ENCODE measurements around the gene USP17L26.
A peak's percentile ranks its signal among the peaks of the same experiment; 100 is the strongest.
"Not testable (repeated sequence)": the region's sequence is repeated elsewhere in the genome, so short reads cannot be mapped to it uniquely, and the experiment has no call there.

USP17L26 gene

GRCh38 chr4:9334358-9334757 lies at the start of gene USP17L26:
TSS of gene USP17L26 (plus strand) at chr4:9334658. CDS start at chr4:9334658, 0 bp downstream.
- H3K27ac Mint-ChIP-seq: not testable (repeated sequence)

GRCh38 chr4:9324191-9324590 lies 10.3 kb upstream of the USP17L26 start:
- H3K36me3 Mint-ChIP-seq; ATAC-seq (ENCODE audit: low read depth): not testable (repeated sequence)

More at GRCh38 chr4:9334358-9334757, at the start of gene USP17L26:
- not testable (repeated sequence) for H3K4me3 Mint-ChIP-seq; ATAC-seq (ENCODE audit: low read depth); H3K9me3 Mint-ChIP-seq; H3K36me3 Mint-ChIP-seq; H3K27me3 Mint-ChIP-seq; DNase-seq (ENCODE audit: low spot score in 2 of 2); H3K4me1 Mint-ChIP-seq

GRCh38 chr4:9324865-9325264 lies 9.6 kb upstream of the USP17L26 start, which contains the start of gene USP17L24:
TSS of gene USP17L24 (plus strand) at chr4:9325165. CDS start at chr4:9325165, 0 bp downstream.
- not testable (repeated sequence) for H3K27ac Mint-ChIP-seq; DNase-seq (ENCODE audit: low spot score in 2 of 2); H3K4me3 Mint-ChIP-seq; H3K4me1 Mint-ChIP-seq; H3K27me3 Mint-ChIP-seq; H3K9me3 Mint-ChIP-seq; ATAC-seq (ENCODE audit: low read depth); H3K36me3 Mint-ChIP-seq

More at GRCh38 chr4:9324191-9324590, 10.3 kb upstream of the USP17L26 start:
- H3K27me3 Mint-ChIP-seq; H3K9me3 Mint-ChIP-seq; H3K27ac Mint-ChIP-seq; H3K4me3 Mint-ChIP-seq; H3K4me1 Mint-ChIP-seq; DNase-seq (ENCODE audit: low spot score in 2 of 2): not testable (repeated sequence)

GRCh38 chr4:9329611-9330010 lies 4.8 kb upstream of the USP17L26 start, which contains the start of gene USP17L25:
TSS of gene USP17L25 (plus strand) at chr4:9329911. CDS start at chr4:9329911, 0 bp downstream.
- not testable (repeated sequence) for H3K9me3 Mint-ChIP-seq; H3K36me3 Mint-ChIP-seq; H3K4me1 Mint-ChIP-seq; DNase-seq (ENCODE audit: low spot score in 2 of 2); ATAC-seq (ENCODE audit: low read depth); H3K27me3 Mint-ChIP-seq; H3K27ac Mint-ChIP-seq; H3K4me3 Mint-ChIP-seq

GRCh38 chr4:9339103-9339502 lies 4.6 kb downstream of the USP17L26 start, which contains the start of gene USP17L5:
TSS of gene USP17L5 (plus strand) at chr4:9339403. CDS start at chr4:9339403, 0 bp downstream.
- H3K27ac Mint-ChIP-seq; H3K36me3 Mint-ChIP-seq; H3K9me3 Mint-ChIP-seq; ATAC-seq (ENCODE audit: low read depth); DNase-seq (ENCODE audit: low spot score in 2 of 2); H3K4me3 Mint-ChIP-seq; H3K27me3 Mint-ChIP-seq; H3K4me1 Mint-ChIP-seq: not testable (repeated sequence)

GRCh38 chr4:9343848-9344247 lies 9.4 kb downstream of the USP17L26 start, which contains the start of gene USP17L27:
TSS of gene USP17L27 (plus strand) at chr4:9344148. CDS start at chr4:9344148, 0 bp downstream.
- H3K36me3 Mint-ChIP-seq; H3K27me3 Mint-ChIP-seq; H3K4me3 Mint-ChIP-seq; H3K4me1 Mint-ChIP-seq; ATAC-seq (ENCODE audit: low read depth); H3K27ac Mint-ChIP-seq; DNase-seq (ENCODE audit: low spot score in 2 of 2); H3K9me3 Mint-ChIP-seq: not testable (repeated sequence)

- ATAC-seq (ENCODE audit: low read depth); H3K4me1 Mint-ChIP-seq; H3K27me3 Mint-ChIP-seq; H3K9me3 Mint-ChIP-seq; H3K36me3 Mint-ChIP-seq; DNase-seq (ENCODE audit: low spot score in 2 of 2); H3K27ac Mint-ChIP-seq; H3K4me3 Mint-ChIP-seq: not testable (repeated sequence)
These were observed 14.1 kb downstream of the USP17L26 start, which contains the start of gene USP17L28 for GRCh38 chr4:9348593-9348992. TSS of gene USP17L28 (plus strand) at chr4:9348893. CDS start at chr4:9348893, 0 bp downstream.

- ATAC-seq (ENCODE audit: low read depth); DNase-seq (ENCODE audit: low spot score in 2 of 2); H3K4me1 Mint-ChIP-seq; H3K4me3 Mint-ChIP-seq; H3K27ac Mint-ChIP-seq; H3K27me3 Mint-ChIP-seq; H3K9me3 Mint-ChIP-seq; H3K36me3 Mint-ChIP-seq: not testable (repeated sequence)
These were observed 16.4 kb downstream of the USP17L26 start for GRCh38 chr4:9350866-9351265.

- H3K4me1 Mint-ChIP-seq; H3K9me3 Mint-ChIP-seq; H3K36me3 Mint-ChIP-seq; DNase-seq (ENCODE audit: low spot score in 2 of 2); H3K27ac Mint-ChIP-seq; ATAC-seq (ENCODE audit: low read depth); H3K27me3 Mint-ChIP-seq; H3K4me3 Mint-ChIP-seq: not testable (repeated sequence)
These were observed 18.9 kb downstream of the USP17L26 start, which contains the start of gene USP17L29 for GRCh38 chr4:9353338-9353737. TSS of gene USP17L29 (plus strand) at chr4:9353638. CDS start at chr4:9353638, 0 bp downstream.

GRCh38 chr4:9362829-9363228 lies 28.4 kb downstream of the USP17L26 start, which contains the start of gene USP17L30:
TSS of gene USP17L30 (plus strand) at chr4:9363129. CDS start at chr4:9363129, 0 bp downstream.
- H3K4me3 Mint-ChIP-seq; H3K4me1 Mint-ChIP-seq; H3K9me3 Mint-ChIP-seq; H3K27me3 Mint-ChIP-seq; DNase-seq (ENCODE audit: low spot score in 2 of 2); H3K27ac Mint-ChIP-seq; ATAC-seq (ENCODE audit: low read depth); H3K36me3 Mint-ChIP-seq: not testable (repeated sequence)

- ATAC-seq (ENCODE audit: low read depth); H3K27ac Mint-ChIP-seq; H3K36me3 Mint-ChIP-seq; H3K9me3 Mint-ChIP-seq; H3K27me3 Mint-ChIP-seq; H3K4me1 Mint-ChIP-seq; DNase-seq (ENCODE audit: low spot score in 2 of 2); H3K4me3 Mint-ChIP-seq: not testable (repeated sequence)
These were observed 45.4 kb downstream of the USP17L26 start for GRCh38 chr4:9379881-9380280.

GRCh38 chr4:9381012-9381534 lies 46.6 kb downstream of the USP17L26 start:
- H3K9me3 Mint-ChIP-seq, H3K36me3 Mint-ChIP-seq, H3K4me1 Mint-ChIP-seq, H3K27me3 Mint-ChIP-seq, H3K27ac Mint-ChIP-seq: not testable (repeated sequence)
- peak overlapping the region; percentile 61 for H3K4me3 Mint-ChIP-seq
- DNase-seq (ENCODE audit: low spot score in 2 of 2) (peak; percentile 30 to 34), ATAC-seq (ENCODE audit: low read depth) (peak; percentile 34)

- ATAC-seq (ENCODE audit: low read depth) (no peak), DNase-seq (ENCODE audit: low spot score in 2 of 2) (no peak)
- Mint-ChIP-seq H3K27ac (no peak overlapping the region), H3K9me3 (no peaks in the 10 kb centered on the region), H3K27me3 (peaks cover 4% of the 10 kb centered on the region), H3K4me1 (peaks cover 2% of the 10 kb centered on the region), H3K4me3 (no peak overlapping the region), H3K36me3 (no peaks in the 10 kb centered on the region)
These were observed 49.7 kb downstream of the USP17L26 start for GRCh38 chr4:9384126-9384525.
